DND-41 (cell line): Measurements from ENCODE around the gene SLC27A4.

Source experiments
- CTCF ChIP-seq: IDR thresholded peaks from 2 replicates; pipeline ENCODE4 v1.5.1; 2012; ENCODE audit warnings: borderline replicate concordance, low read length, moderate library complexity, mild to moderate bottlenecking; ENCODE audit not compliant: poor library complexity, severe bottlenecking; ENCODE audit errors: extremely low read depth
- EZH2 ChIP-seq: IDR thresholded peaks from 3 replicates; pipeline ENCODE4 v1.6.1; 2012; ENCODE audit warnings: borderline replicate concordance, low read depth, mild to moderate bottlenecking, moderate library complexity, low read length, inconsistent platforms; ENCODE audit not compliant: severe bottlenecking

- TF ChIP-seq CTCF (no peak), EZH2 (no peak)
Observed at GRCh38 chr9:128405077-128405779, 64.9 kb downstream of the SLC27A4 start.
